H9 (cell line): ENCODE measurements around the gene PRKD2. TPM values are rescaled to one million over a fixed set of nuclear protein-coding genes. Genes with fewer than 3 reads are reported as not detected.

Experiments used
- DNase-seq: peaks from one replicate; pipeline ENCODE4 v3.0.0-alpha.2; 2017
- H2AFZ ChIP-seq: one replicate; pipeline ENCODE4 v1.6.1; 2013; ENCODE audit warnings: mild to moderate bottlenecking, low read length, control low read depth, moderate library complexity
- H2AK5ac ChIP-seq: 2 replicates; pipeline ENCODE4 v1.6.1; 2013; ENCODE audit warnings: low read length, control low read depth, mixed read lengths; ENCODE audit not compliant: insufficient read length
- H2BK120ac ChIP-seq: one replicate; pipeline ENCODE4 v1.6.1; 2013; ENCODE audit warnings: low read depth, mild to moderate bottlenecking, low read length, control low read depth, inconsistent platforms; ENCODE audit not compliant: poor library complexity, severe bottlenecking
- H2BK12ac ChIP-seq: 2 replicates; pipeline ENCODE4 v1.6.1; 2013; ENCODE audit warnings: low read length, control low read depth, mixed read lengths, low read depth; ENCODE audit not compliant: insufficient read length
- H2BK15ac ChIP-seq: 2 replicates; pipeline ENCODE4 v1.6.1; 2013; ENCODE audit warnings: low read depth, low read length, control low read depth
- H2BK20ac ChIP-seq: one replicate; pipeline ENCODE4 v1.6.1; 2013; ENCODE audit warnings: low read depth, mild to moderate bottlenecking, low read length, control low read depth, inconsistent platforms; ENCODE audit not compliant: poor library complexity, severe bottlenecking
- H2BK5ac ChIP-seq: 2 replicates; pipeline ENCODE4 v1.6.1; 2013; ENCODE audit warnings: low read length, control low read depth, mixed read lengths; ENCODE audit not compliant: insufficient read length
- H3K14ac ChIP-seq: 2 replicates; pipeline ENCODE4 v1.6.1; 2013; ENCODE audit warnings: low read length, control low read depth; ENCODE audit not compliant: insufficient read depth
- H3K18ac ChIP-seq: 2 replicates; pipeline ENCODE4 v1.6.1; 2013; ENCODE audit warnings: low read depth, mild to moderate bottlenecking, mixed read lengths, low read length, control low read depth; ENCODE audit not compliant: insufficient read length
- H3K23ac ChIP-seq: 2 replicates; pipeline ENCODE4 v1.6.1; 2013; ENCODE audit warnings: low read length, control low read depth, mixed read lengths, low read depth; ENCODE audit not compliant: insufficient read length
- H3K23me2 ChIP-seq: 2 replicates; pipeline ENCODE4 v1.6.1; 2013; ENCODE audit warnings: low read depth, mild to moderate bottlenecking, mixed read lengths, low read length, control low read depth; ENCODE audit not compliant: insufficient read length, poor library complexity, severe bottlenecking
- H3K27ac ChIP-seq: 2 replicates; pipeline ENCODE4 v1.5.1; 2013; ENCODE audit warnings: low read length, control low read depth, mixed read lengths, low read depth; ENCODE audit not compliant: insufficient read length
- H3K27me3 ChIP-seq: 2 replicates; pipeline ENCODE4 v1.6.1; 2013; ENCODE audit warnings: low read length, control low read depth, inconsistent platforms; ENCODE audit not compliant: insufficient read depth
- H3K4ac ChIP-seq: 2 replicates; pipeline ENCODE4 v1.6.1; 2013; ENCODE audit warnings: low read depth, mild to moderate bottlenecking, control low read depth, inconsistent platforms, low read length, moderate library complexity
- H3K4me1 ChIP-seq: 2 replicates; pipeline ENCODE4 v1.6.1; 2013; ENCODE audit warnings: low read length, control low read depth, inconsistent platforms; ENCODE audit not compliant: insufficient read depth
- H3K4me2 ChIP-seq: 2 replicates; pipeline ENCODE4 v1.6.1; 2013; ENCODE audit warnings: low read length, control low read depth, mixed read lengths; ENCODE audit not compliant: insufficient read length, insufficient read depth
- H3K56ac ChIP-seq: 2 replicates; pipeline ENCODE4 v1.6.1; 2013; ENCODE audit warnings: low read depth, mild to moderate bottlenecking, mixed read lengths, low read length, control low read depth; ENCODE audit not compliant: insufficient read length
- H3K79me1 ChIP-seq: 2 replicates; pipeline ENCODE4 v1.6.1; 2013; ENCODE audit warnings: low read depth, mild to moderate bottlenecking, moderate library complexity, low read length, control low read depth, inconsistent platforms; ENCODE audit not compliant: insufficient read depth, poor library complexity, severe bottlenecking
- H3K79me2 ChIP-seq: 2 replicates; pipeline ENCODE4 v1.6.1; 2013; ENCODE audit warnings: low read length, control low read depth, inconsistent platforms; ENCODE audit not compliant: insufficient read depth
- H3K9ac ChIP-seq: 2 replicates; pipeline ENCODE4 v1.6.1; 2013; ENCODE audit warnings: low read length, control low read depth, mixed read lengths; ENCODE audit not compliant: insufficient read length; ENCODE audit errors: extremely low read depth
- H3K9me3 ChIP-seq: one replicate; pipeline ENCODE4 v1.6.1; 2013; ENCODE audit warnings: low read depth, low read length, inconsistent platforms; ENCODE audit not compliant: control insufficient read depth
- H3T11ph ChIP-seq: one replicate; pipeline ENCODE4 v1.6.1; 2013; ENCODE audit warnings: mild to moderate bottlenecking, low read length, control low read depth, inconsistent platforms
- H4K20me1 ChIP-seq: one replicate; pipeline ENCODE4 v1.6.1; 2013; ENCODE audit not compliant: control insufficient read depth, insufficient read length, insufficient read depth
- H4K5ac ChIP-seq: 2 replicates; pipeline ENCODE4 v1.6.1; 2013; ENCODE audit warnings: low read depth, mild to moderate bottlenecking, mixed read lengths, low read length, control low read depth; ENCODE audit not compliant: insufficient read length
- H4K8ac ChIP-seq: replicated peaks from 2 replicates; pipeline ENCODE4 v1.6.1; 2013; ENCODE audit warnings: low read length, control low read depth, mixed read lengths, low read depth; ENCODE audit not compliant: insufficient read length
- H4K91ac ChIP-seq: 2 replicates; pipeline ENCODE4 v1.6.1; 2013; ENCODE audit warnings: low read depth, mild to moderate bottlenecking, moderate library complexity, mixed read lengths, low read length, control low read depth; ENCODE audit not compliant: insufficient read length
- H3K27ac Mint-ChIP-seq, 3 experiments: 2 replicates in 2 of 3; 3 replicates in 1 of 3; pipeline ENCODE4 v1.8.0; 2020 to 2021; ENCODE audit warnings: mixed read lengths in 3 of 3, mild to moderate bottlenecking in 1 of 3, moderate library complexity in 1 of 3
- H3K27me3 Mint-ChIP-seq: 2 replicates; pipeline ENCODE4 v1.8.0; 2021; ENCODE audit warnings: low read depth, mild to moderate bottlenecking, moderate library complexity, mixed read lengths
- H3K36me3 Mint-ChIP-seq, 3 experiments: 2 replicates in 2 of 3; 3 replicates in 1 of 3; pipeline ENCODE4 v1.8.0; 2020 to 2021; ENCODE audit warnings: low read depth in 3 of 3, mixed read lengths in 3 of 3; ENCODE audit not compliant: insufficient read depth in 1 of 3
- H3K4me1 Mint-ChIP-seq, 2 experiments: 2 replicates each; pipeline ENCODE4 v1.8.0; 2020; ENCODE audit warnings: mixed read lengths in 2 of 2
- H3K4me3 Mint-ChIP-seq, 2 experiments: 2 replicates in 1 of 2; 3 replicates in 1 of 2; pipeline ENCODE4 v1.8.0; 2020 to 2021; ENCODE audit warnings: mild to moderate bottlenecking in 2 of 2, mixed read lengths in 2 of 2, moderate library complexity in 1 of 2
- H3K9me3 Mint-ChIP-seq, 2 experiments: 2 replicates in 1 of 2; 3 replicates in 1 of 2; pipeline ENCODE4 v1.8.0; 2020; ENCODE audit warnings: mild to moderate bottlenecking in 2 of 2, mixed read lengths in 2 of 2, moderate library complexity in 1 of 2
- WGBS: extraction: QIAGEN DNeasy Blood & Tissue Kit; methylation state at CpG from one replicate; pipeline ENCODE4 v1.1.7; 2013; ENCODE audit warnings: missing lambda C conversion rate, low lambda C conversion rate, mixed read lengths; ENCODE audit not compliant: insufficient read length; ENCODE audit errors: extremely low coverage; 5-methylcytosine and 5-hydroxymethylcytosine counted together
- total RNA-seq: library from RNA; stranded (reverse); gene quantifications from 2 replicates; pipeline ENCODE4 v1.2.1, GENCODE V29; 2021
- TF ChIP-seq, protein P1 (sequence below): fragments of 200-600 bp; sonication (generic); conservative IDR thresholded peaks from 3 replicates; pipeline ENCODE4 v1.8.0; 2021; ENCODE audit warnings: antibody characterized with exemption, mild to moderate bottlenecking

PRKD2 gene
- total RNA-seq, 1 experiment from 2014 or later = 60.7 TPM

DNA sequence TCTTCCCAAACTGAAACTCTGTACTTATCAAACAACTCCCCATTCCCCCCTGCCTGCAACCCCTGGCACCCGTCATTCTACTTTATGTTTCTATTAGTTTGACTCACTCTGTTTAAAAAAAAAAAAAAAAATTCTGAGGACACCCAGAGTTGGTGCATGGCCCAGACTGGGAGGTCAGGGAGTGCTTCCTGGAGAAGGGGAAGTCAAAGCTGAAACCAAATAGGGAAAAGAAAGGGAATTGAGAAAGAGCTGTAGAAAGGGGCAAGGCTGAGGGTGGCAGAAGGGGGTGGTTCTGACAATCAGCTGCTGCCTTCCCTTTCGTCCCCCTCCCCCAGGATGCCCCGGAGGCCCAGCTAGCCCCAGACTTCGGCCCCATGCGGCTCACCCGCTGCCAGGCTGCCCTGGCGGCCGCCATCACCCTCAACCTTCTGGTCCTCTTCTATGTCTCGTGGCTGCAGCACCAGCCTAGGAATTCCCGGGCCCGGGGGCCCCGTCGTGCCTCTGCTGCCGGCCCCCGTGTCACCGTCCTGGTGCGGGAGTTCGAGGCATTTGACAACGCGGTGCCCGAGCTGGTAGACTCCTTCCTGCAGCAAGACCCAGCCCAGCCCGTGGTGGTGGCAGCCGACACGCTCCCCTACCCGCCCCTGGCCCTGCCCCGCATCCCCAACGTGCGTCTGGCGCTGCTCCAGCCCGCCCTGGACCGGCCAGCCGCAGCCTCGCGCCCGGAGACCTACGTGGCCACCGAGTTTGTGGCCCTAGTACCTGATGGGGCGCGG, 38.4 kb upstream of the PRKD2 start:
- Mint-ChIP-seq H3K27me3 (no peaks in the 10 kb centered on the region), H3K9me3 (no peaks in the 10 kb centered on the region), H3K4me1 (peaks cover 4 to 17% of the 10 kb centered on the region in 2 experiments; a peak in 3 of 4 replicates), H3K27ac (no peak overlapping the region; a peak in 1 of 7 replicates), H3K4me3 (no peak overlapping the region), H3K36me3 (peaks cover 8 to 47% (median 31%) of the 10 kb centered on the region in 3 experiments)
- Histone ChIP-seq H3K9me3 (no peaks in the 10 kb centered on the region), H3K14ac (no peak overlapping the region), H3K4ac (no peak overlapping the region), H3K27me3 (no peaks in the 10 kb centered on the region), H2AK5ac (no peak overlapping the region), H3K79me1 (no peaks in the 10 kb centered on the region), H2BK20ac (no peak overlapping the region), H3K23me2 (no peaks in the 10 kb centered on the region), H3K79me2 (no peaks in the 10 kb centered on the region), H2BK120ac (no peak overlapping the region), H3K27ac (no peak overlapping the region), H3K23ac (no peak overlapping the region), H3T11ph (no peak overlapping the region), H2AFZ (no peak overlapping the region), H2BK12ac (no peak overlapping the region), H4K8ac (no peak overlapping the region), H4K20me1 (no peaks in the 10 kb centered on the region), H3K4me2 (no peak overlapping the region), H3K18ac (no peak overlapping the region), H3K4me1 (no peaks in the 10 kb centered on the region), H4K5ac (no peak overlapping the region), H2BK15ac (no peak overlapping the region), H3K9ac (no peak overlapping the region), H3K56ac (no peak overlapping the region), H2BK5ac (no peak overlapping the region), H4K91ac (no peak overlapping the region)
- TF ChIP-seq, protein P1, sequence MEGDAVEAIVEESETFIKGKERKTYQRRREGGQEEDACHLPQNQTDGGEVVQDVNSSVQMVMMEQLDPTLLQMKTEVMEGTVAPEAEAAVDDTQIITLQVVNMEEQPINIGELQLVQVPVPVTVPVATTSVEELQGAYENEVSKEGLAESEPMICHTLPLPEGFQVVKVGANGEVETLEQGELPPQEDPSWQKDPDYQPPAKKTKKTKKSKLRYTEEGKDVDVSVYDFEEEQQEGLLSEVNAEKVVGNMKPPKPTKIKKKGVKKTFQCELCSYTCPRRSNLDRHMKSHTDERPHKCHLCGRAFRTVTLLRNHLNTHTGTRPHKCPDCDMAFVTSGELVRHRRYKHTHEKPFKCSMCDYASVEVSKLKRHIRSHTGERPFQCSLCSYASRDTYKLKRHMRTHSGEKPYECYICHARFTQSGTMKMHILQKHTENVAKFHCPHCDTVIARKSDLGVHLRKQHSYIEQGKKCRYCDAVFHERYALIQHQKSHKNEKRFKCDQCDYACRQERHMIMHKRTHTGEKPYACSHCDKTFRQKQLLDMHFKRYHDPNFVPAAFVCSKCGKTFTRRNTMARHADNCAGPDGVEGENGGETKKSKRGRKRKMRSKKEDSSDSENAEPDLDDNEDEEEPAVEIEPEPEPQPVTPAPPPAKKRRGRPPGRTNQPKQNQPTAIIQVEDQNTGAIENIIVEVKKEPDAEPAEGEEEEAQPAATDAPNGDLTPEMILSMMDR = no peak
- no CpG with 5 or more reads among the region's 39 CpGs for WGBS
- no peak for DNase-seq
